HG02884 (cell line): ENCODE data around the gene TMEM43.

Source experiments
- ATAC-seq: cut with Tn5 transposase; IDR thresholded peaks from one replicate; pipeline ENCODE4 v1.9.1; 2021; ENCODE audit warnings: mild to moderate bottlenecking, moderate library complexity; ENCODE audit not compliant: unreplicated experiment

TMEM43 gene

GRCh38 chr3:14121859-14122258 is 3.0 kb upstream of the TMEM43 start:
- no peak for ATAC-seq

DNA sequence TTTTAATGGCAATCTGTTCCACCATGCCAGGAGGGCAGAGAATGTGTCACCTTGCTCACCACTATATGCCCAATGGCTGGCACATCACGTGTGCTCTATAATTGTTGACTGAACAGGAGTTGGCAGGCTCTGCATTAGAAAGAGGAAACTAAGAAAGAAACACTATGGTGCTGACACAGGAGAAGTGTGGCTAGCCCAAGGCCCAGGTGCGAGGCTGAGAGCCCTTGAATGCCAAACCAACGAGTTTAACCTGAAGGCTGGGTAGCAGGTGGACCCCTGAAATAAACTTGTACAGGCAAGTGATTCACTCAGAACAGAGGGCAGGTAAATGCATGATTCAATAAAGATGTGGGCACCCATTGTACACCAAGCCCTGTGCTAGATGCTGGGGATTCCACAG is 2.6 kb upstream of the TMEM43 start:
- ATAC-seq = no peak

GRCh38 chr3:14123308-14124222 is 1.3 kb upstream of the TMEM43 start:
- no peak for ATAC-seq

DNA sequence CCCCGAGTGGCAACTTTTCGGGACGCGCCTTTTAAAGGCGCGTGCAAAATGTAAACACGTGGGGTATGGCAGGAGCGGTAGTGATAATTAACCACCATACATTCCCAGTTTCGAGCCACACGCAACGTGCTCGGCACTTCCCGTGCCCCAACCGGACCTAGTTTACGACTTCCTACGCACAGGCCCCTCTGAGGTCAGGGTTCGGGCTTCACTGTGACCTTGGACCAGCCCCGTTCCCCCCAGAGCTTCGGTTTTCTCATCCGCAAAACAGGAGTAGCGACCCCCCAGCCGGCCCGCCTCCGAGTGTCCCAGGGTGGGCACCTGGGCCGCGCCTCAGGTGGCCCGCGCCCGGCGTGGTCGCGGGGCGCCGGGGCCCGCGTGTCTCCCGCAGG is 633 bp upstream of the TMEM43 start:
- peak; percentile 36 for ATAC-seq

GRCh38 chr3:14125193-14126016 is 553 bp downstream of the TMEM43 start:
- ATAC-seq = peak; percentile 27

GRCh38 chr3:14126017-14126886 is 1.4 kb downstream of the TMEM43 start:
- no peak for ATAC-seq

- ATAC-seq = no peak
Observed at GRCh38 chr3:14126887-14127505, 2.1 kb downstream of the TMEM43 start.

- ATAC-seq = no peak
Observed at GRCh38 chr3:14127516-14128161, 2.8 kb downstream of the TMEM43 start.

DNA sequence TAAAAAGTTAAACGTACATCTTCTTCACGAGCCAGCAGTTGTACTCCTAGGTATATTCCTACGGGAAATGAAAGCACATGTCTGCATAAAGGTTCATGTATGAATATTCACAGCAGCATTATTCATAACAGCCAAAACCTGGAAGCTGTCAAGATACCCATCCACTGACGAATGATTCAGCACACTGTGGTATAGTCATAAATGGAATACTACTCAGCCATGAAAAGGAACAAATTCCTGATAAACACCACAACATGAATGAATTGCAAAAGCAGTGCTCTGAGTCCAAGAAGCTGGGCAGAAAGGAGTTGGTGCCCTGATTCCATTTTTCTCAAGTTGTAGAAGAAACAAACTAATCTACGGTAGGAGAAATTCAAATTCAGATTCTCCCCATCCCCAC is 3.9 kb downstream of the TMEM43 start:
- no peak for ATAC-seq

GRCh38 chr3:14129296-14129695 is 4.4 kb downstream of the TMEM43 start:
- no peak for ATAC-seq

- no peak for ATAC-seq
Observed at GRCh38 chr3:14130230-14130629, 5.4 kb downstream of the TMEM43 start.

DNA sequence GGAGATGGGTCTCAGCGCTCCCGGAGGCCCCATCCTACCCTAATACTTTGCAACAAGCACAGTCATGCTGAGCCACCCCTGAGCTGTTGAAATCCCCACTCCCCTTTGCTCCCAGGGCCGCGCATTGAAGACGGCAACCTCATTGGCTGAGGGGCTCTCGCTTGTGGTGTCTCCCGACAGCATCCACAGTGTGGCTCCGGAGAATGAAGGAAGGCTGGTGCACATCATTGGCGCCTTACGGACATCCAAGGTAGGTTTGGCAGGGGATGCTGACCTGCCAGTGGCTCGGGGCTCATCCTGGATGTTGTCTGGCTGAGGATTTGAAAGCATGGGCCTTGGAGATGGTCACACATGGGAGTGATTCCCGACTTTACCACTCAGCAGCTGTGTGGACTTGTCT is 5.9 kb downstream of the TMEM43 start:
- no peak for ATAC-seq

DNA sequence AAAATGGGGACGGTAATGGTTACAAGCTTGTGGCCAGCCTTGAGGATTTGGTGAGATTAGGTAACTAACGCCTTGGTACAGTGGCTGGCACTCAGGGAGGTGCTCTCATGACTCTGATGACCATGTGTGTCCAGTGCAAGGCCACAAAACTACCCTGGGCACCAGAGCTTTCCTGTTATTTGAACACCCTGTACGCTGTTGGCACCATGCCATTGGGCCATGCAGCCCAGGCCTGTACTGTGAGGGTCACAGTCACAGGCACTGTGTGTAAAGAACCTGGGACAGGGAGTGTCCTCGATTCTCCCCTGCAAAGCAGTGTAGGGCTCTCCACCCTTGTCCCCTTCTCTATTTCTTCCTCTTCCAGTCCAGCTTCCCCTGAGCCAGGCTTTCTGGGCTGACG is 6.3 kb downstream of the TMEM43 start:
- ATAC-seq = no peak

DNA sequence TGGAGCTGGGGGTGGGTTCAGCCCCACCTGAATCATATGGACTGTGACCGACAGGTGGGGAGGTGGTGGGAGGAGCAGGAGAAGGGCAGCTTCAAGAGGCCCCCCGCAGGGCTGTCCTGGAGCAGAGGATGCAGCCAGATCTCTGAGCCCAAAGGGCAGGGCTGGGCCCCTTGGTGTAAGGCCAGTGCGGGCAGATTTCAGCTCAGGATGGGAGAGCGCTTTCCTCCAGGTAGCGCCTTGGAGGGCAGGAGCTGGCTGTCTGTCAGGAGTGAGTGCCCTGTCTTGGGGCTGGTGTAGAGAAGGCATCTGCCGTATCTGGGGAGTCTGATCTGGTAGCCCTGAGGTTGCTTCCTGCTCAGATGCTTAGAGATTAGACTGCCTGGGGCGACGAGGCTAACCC is 7.3 kb downstream of the TMEM43 start:
- no peak for ATAC-seq

- ATAC-seq = no peak
Observed at GRCh38 chr3:14132689-14133088, 7.8 kb downstream of the TMEM43 start.

- no peak for ATAC-seq
Observed at GRCh38 chr3:14133188-14133800, 8.4 kb downstream of the TMEM43 start.

DNA sequence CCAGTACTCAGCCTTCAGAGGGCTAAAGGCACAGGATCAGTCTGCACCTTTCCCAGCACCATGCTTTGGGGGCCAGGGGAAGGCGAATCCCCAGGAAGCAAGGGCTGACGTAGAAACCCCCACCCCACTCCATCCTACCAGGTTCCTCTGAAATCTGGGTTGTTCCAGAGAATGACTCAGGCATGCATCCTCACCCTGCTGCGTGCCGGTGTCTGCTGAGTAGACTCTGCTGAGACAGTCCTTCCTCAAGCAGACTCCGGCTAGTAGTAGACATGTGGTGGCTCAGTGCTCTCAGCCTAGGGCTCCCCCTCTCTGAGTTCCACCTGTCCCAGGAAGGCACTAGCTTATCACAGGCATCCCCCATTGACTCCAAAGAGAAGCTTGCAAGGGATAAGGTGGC is 9.0 kb downstream of the TMEM43 start:
- ATAC-seq = no peak

- no peak for ATAC-seq
Observed at GRCh38 chr3:14134291-14134690, 9.4 kb downstream of the TMEM43 start.

- no peak for ATAC-seq
Observed at GRCh38 chr3:14135581-14135980, 10.7 kb downstream of the TMEM43 start.

DNA sequence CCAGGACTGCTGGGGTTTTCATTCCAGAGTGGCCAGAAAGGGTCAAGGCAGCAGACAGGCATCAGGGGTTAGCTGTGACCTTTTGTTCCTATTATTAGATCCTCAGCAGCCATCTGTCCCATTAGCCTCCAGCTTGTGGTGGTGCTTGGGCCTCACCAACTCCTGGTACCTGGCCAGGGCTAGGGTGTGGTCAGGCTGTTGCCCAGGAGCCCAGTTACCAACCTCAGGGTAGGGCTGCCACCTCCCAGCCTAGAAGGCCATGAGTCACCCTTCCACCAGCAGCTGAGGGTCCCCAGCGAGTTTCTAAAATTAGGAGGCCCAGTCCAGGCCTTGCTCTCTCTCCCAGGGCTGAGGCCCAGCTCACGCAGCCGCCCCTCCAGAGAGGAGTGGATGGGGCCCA is 12.2 kb downstream of the TMEM43 start:
- no peak for ATAC-seq
